MV-4-11 (cell line): Measurements from ENCODE around the gene PEAR1.

Experiments used
- DNase-seq: peaks from one replicate; lab custom pipeline; 2025; lab: John Stamatoyannopoulos, UW

PEAR1 gene

GRCh38 chr1:156901966-156902915 lies 8.7 kb downstream of the PEAR1 start:
- no peak for DNase-seq

DNA sequence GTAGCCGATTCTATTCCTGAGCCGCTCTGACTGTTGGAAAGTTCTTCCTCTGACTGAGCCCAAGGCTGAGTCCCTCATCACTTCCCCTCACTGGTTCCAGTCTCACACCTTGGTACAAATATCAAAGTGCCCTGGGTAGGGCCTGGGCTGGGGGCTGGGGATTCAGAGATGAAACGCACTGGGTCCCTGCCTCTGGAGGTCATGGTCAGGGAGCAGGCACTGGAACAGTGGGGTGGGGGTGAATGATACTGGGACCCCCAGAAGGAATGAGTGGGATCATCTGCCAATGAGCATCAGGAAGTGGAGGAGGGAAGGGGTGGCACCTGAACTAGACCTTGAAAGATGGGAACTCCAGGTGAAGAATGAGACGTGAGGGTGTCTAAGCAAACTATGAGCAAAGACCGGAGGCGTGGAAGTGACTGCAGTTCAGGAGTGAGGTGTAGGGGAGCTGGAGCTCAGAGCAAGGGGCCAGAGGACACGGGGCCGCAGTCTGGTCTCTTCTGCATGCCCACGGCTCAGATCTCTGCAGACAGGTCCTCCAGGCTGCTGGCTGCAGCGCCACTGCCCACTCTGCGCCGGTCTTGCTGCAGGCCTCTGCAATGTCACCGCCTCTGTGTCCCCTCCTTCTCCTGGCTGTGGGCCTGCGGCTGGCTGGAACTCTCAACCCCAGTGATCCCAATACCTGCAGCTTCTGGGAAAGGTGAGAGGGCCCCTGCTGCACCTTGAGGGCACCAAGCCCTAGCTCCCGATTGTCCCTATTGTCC lies 10.0 kb downstream of the PEAR1 start:
- DNase-seq = no peak

GRCh38 chr1:156904187-156904959 lies 10.9 kb downstream of the PEAR1 start:
- DNase-seq = no peak

GRCh38 chr1:156905176-156905575 lies 11.7 kb downstream of the PEAR1 start:
- no peak for DNase-seq

- DNase-seq = peak; percentile 6
Observed at GRCh38 chr1:156905651-156906050, 12.1 kb downstream of the PEAR1 start.

- no peak for DNase-seq
Observed at GRCh38 chr1:156906206-156906906, 12.8 kb downstream of the PEAR1 start.

GRCh38 chr1:156908541-156908940 lies 15.0 kb downstream of the PEAR1 start:
- no peak for DNase-seq

- DNase-seq = no peak
Observed at GRCh38 chr1:156908955-156909354, 15.4 kb downstream of the PEAR1 start.

DNA sequence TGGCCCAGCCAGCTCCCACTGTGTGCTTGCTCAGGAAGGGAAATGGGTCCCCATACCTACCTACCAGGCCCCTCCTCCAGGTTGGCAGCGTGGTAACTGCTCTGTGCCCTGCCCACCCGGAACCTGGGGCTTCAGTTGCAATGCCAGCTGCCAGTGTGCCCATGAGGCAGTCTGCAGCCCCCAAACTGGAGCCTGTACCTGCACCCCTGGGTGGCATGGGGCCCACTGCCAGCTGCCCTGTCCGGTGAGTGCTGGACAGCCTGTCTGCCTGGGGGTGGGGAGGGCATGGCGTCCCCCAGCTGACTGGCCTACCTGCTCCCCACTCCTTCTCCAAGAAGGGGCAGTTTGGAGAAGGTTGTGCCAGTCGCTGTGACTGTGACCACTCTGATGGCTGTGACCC lies 16.2 kb downstream of the PEAR1 start:
- no peak for DNase-seq

DNA sequence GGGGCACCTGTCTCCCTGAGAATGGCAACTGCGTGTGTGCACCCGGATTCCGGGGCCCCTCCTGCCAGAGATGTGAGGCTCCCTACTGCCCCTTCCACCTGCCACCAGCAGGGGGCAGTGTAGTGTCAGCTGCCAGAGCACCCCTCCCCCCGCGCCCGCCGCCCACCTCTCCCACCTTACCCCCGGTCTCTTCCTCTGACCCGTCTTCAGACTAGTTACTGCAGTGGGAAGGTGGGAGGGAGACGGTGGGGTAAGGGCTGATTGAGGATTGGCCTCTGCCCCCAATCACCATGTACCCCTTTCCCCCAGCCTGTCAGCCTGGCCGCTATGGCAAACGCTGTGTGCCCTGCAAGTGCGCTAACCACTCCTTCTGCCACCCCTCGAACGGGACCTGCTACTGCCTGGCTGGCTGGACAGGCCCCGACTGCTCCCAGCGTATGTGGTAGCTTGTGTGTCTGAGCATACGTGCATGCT lies 16.8 kb downstream of the PEAR1 start:
- DNase-seq = peak; percentile 8

DNA sequence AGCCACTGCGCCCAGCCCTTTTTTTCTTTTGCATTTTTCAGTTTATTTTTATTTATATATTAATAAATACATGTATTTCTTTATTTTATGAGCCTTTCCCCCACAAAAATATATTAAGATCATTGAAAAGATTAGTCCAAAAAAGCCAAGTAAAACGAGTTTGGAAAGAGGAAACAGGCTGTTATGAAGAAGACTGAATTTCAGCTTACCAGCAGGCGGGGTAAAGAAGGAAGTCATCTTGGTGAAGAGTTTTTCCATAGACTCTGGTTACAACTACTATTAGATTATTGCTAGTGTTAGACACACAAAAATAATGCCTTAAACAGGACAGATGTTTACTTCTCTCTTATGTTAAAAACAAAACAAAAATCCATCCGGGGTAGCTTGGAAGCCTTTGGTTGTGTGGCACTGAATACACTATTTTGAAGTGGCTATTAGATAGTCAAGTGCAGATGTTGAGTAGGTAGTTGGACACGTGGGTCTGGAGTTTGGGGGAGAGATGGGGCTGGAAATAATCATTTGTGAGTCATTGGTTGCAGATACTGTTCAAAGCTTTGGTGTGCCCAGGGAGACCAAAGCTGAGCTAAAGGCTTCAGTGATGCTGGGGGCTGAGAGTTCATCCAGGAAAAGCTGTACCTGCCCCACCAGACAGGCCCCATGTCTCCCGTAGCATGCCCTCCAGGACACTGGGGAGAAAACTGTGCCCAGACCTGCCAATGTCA lies 18.2 kb downstream of the PEAR1 start:
- peak; percentile 62 for DNase-seq

DNA sequence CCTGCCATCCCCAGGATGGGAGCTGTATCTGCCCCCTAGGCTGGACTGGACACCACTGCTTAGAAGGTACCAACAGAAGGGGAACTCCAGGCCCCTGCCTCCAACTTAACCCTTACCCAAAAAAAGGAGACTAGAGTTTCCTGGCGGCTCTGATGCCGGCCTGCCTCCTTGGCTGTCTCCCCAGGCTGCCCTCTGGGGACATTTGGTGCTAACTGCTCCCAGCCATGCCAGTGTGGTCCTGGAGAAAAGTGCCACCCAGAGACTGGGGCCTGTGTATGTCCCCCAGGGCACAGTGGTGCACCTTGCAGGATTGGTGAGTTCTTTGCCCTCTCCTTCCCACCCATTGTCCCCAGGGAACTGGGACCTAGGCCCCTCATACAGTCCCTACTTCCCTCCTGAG lies 18.8 kb downstream of the PEAR1 start:
- DNase-seq = no peak

- no peak for DNase-seq
Observed at GRCh38 chr1:156912861-156913808, 19.6 kb downstream of the PEAR1 start.

GRCh38 chr1:156913809-156914387 lies 20.4 kb downstream of the PEAR1 start:
- no peak for DNase-seq

GRCh38 chr1:156914440-156914856 lies 20.9 kb downstream of the PEAR1 start:
- DNase-seq = no peak

DNA sequence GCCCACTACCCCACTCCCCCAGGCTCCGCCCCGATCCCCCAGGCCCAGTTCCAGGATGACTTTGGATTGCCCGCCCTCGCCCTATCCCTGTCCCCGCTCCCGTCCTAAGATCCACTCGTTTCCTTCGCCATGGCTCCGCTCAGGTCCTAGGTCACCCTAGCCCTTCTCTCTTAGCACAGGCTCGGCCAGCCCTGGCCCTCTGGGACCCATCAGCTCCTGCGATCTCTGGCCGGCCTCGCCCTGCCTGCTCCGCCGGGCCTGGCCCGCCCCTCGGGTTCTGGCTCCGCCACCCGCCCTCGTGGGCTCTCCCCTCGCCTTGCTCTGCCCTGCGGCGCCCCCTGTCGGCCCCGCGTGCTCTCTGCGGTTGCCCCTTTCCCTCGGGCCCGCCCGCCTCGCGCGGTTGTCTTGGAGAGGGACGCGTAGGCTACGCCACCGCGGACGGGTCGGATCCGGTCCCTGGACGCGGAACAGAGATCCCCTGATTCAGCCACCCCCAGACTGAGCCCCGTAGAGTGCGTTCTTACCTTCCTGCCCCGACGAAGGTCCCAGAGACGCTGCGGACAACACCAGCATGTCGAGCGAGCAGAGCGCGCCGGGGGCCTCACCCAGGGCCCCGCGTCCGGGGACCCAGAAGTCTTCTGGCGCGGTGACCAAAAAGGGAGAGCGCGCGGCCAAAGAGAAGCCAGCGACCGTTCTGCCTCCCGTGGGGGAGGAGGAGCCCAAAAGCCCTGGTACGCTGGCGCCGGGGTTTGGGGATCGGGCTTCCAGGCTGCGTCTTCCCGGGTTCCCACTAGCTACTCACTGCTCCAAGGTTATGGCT lies 26.9 kb downstream of the PEAR1 start, which contains the start of gene LRRC71:
Gene LRRC71, plus strand, starts transcription at position 400 of the 820 bp plus-strand sequence. Its CDS starts 172 bp downstream, at position 572.
- peak; percentile 22 for DNase-seq

GRCh38 chr1:156921053-156921529 lies 27.6 kb downstream of the PEAR1 start:
- no peak for DNase-seq
